Islet of Langerhans (tissue), 1 donor: ENCODE data around the gene OSBPL7.
"Not testable (repeated sequence)": the region's sequence is repeated elsewhere in the genome, so short reads cannot be mapped to it uniquely, and the experiment has no call there.

Experiments used
- FAIRE-seq: peaks from one replicate; lab custom pipeline; 2011; peaks lifted over from hg19 to GRCh38; lab: Jason Lieb, UNC

The OSBPL7 gene

GRCh38 chr17:47804461-47804860 lies 17.1 kb downstream of the OSBPL7 start:
- FAIRE-seq: no peak

- no peak for FAIRE-seq
These were observed 17.8 kb downstream of the OSBPL7 start for GRCh38 chr17:47803751-47804150.

GRCh38 chr17:47803201-47803600 lies 18.4 kb downstream of the OSBPL7 start:
- no peak for FAIRE-seq

- no peak for FAIRE-seq
These were observed 19.1 kb downstream of the OSBPL7 start for GRCh38 chr17:47802341-47803022.

GRCh38 chr17:47801906-47802305 lies 19.7 kb downstream of the OSBPL7 start:
- FAIRE-seq: no peak

GRCh38 chr17:47801176-47801765 lies 20.3 kb downstream of the OSBPL7 start:
- FAIRE-seq: no peak

GRCh38 chr17:47800686-47801085 lies 20.9 kb downstream of the OSBPL7 start:
- FAIRE-seq: no peak

- no peak for FAIRE-seq
These were observed 23.8 kb downstream of the OSBPL7 start for GRCh38 chr17:47797797-47798196.

GRCh38 chr17:47792979-47793378 lies 28.6 kb downstream of the OSBPL7 start:
- no peak for FAIRE-seq

- no peak for FAIRE-seq
These were observed 29.1 kb downstream of the OSBPL7 start for GRCh38 chr17:47792457-47792856.

- no peak for FAIRE-seq
These were observed 30.6 kb downstream of the OSBPL7 start for GRCh38 chr17:47791025-47791424.

- no peak for FAIRE-seq
These were observed 31.7 kb downstream of the OSBPL7 start for GRCh38 chr17:47789611-47790561.

GRCh38 chr17:47785538-47786123 lies 36.0 kb downstream of the OSBPL7 start:
- FAIRE-seq: no peak

GRCh38 chr17:47781397-47781796 lies 40.2 kb downstream of the OSBPL7 start:
- no peak for FAIRE-seq

GRCh38 chr17:47778184-47778635 lies 43.4 kb downstream of the OSBPL7 start:
- FAIRE-seq: no peak

GRCh38 chr17:47776330-47777197 lies 45.0 kb downstream of the OSBPL7 start:
- no peak for FAIRE-seq

- no peak for FAIRE-seq
These were observed 46.5 kb downstream of the OSBPL7 start for GRCh38 chr17:47774987-47775580.

GRCh38 chr17:47774331-47774730 lies 47.3 kb downstream of the OSBPL7 start:
- no peak for FAIRE-seq

GRCh38 chr17:47773649-47774048 lies 47.9 kb downstream of the OSBPL7 start:
- FAIRE-seq: not testable (repeated sequence)

- FAIRE-seq: no peak
These were observed 57.5 kb downstream of the OSBPL7 start for GRCh38 chr17:47763913-47764582.

GRCh38 chr17:47762728-47763127 lies 58.9 kb downstream of the OSBPL7 start:
- no peak for FAIRE-seq
